ENCODE measurements around the gene NRAS.

Gene NRAS

DNA sequence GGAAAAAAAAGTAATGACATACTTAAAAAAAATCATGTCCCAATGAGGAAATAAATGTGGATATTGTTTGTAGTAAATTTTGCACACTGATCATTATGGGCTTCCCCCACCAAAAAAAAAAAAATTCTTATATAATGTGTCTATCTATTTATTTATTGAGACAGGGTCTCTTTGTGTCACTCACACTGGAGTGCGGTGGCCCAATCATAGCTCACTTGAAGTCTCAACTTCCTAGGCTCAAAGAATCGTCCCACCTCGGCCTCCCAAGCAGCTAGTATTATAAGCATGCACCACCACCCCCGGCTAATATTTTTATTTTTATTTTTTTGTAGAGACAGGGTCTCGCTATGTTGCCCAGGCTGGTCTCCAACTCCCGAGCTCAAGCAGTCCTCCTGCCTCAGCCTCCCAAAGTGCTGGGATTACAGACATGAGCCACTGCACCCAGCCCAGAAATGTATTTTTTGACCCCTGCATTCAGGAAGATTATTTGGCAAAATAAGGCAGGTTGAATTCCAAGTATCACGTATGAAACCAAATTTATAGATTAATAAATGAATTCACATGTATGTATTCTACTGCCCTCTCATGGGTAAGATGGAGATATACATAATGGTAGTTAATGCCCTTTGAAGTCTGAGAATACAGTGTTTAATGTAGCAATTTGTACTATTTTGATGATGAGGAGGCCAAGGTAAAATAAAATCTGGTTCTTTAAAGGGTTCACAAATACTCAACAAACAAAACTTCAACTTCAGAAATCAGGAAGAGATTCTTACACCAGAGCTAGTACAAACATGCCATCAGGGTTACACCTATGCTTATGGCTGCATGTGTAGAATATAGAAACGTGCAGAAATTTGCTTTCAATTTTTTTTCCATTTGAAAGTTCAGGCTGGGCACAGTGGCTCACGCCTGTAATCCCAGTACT lies 45.3 kb downstream of the NRAS start:
- H4K8ac ChIP-seq (ENCODE audit: low read depth, low read length): no peak overlapping the region
- H2BK5ac ChIP-seq (ENCODE audit: low read length): no peak overlapping the region
- no peak overlapping the region for H3K56ac ChIP-seq (ENCODE audit: low read length)
- no CpG with 5 or more reads among the region's 9 CpGs for WGBS (ENCODE audit: extremely low coverage, insufficient coverage, low lambda C conversion rate)
- no peak overlapping the region for H4K5ac ChIP-seq (ENCODE audit: low read length)
- no peak overlapping the region for H3K27ac ChIP-seq (ENCODE audit: low read depth, low read length)
- H3K27me3 ChIP-seq (ENCODE audit: insufficient read depth, low read length, poor library complexity): no peaks in the 10 kb centered on the region
- no peak overlapping the region for H3K4me3 ChIP-seq (ENCODE audit: low read length)
- H3K36me3 ChIP-seq (ENCODE audit: control insufficient read depth, insufficient read depth, low read length): no peaks in the 10 kb centered on the region
- no peak overlapping the region for H3K4me2 ChIP-seq (ENCODE audit: low read length)
- H3K79me2 ChIP-seq (ENCODE audit: control insufficient read depth, insufficient read depth, low read length): no peaks in the 10 kb centered on the region
- no peak overlapping the region for H3K4ac ChIP-seq (ENCODE audit: low read depth, low read length)
- H3K79me1 ChIP-seq (ENCODE audit: low read length): no peaks in the 10 kb centered on the region
- no peak overlapping the region for H3K18ac ChIP-seq (ENCODE audit: low read length)
- no peak overlapping the region for H3K23ac ChIP-seq (ENCODE audit: low read length)
- H3K4me1 ChIP-seq (ENCODE audit: control insufficient read depth, low read depth, low read length): no peaks in the 10 kb centered on the region
- no peak overlapping the region for H3K9ac ChIP-seq (ENCODE audit: low read length)
- DNase-seq: no peak
- H2BK120ac ChIP-seq (ENCODE audit: low read depth, low read length): no peak overlapping the region
- no peak overlapping the region for H2AK5ac ChIP-seq (ENCODE audit: low read length)
- no peak overlapping the region for H2BK15ac ChIP-seq (replicated peaks; ENCODE audit: low read depth)

DNA sequence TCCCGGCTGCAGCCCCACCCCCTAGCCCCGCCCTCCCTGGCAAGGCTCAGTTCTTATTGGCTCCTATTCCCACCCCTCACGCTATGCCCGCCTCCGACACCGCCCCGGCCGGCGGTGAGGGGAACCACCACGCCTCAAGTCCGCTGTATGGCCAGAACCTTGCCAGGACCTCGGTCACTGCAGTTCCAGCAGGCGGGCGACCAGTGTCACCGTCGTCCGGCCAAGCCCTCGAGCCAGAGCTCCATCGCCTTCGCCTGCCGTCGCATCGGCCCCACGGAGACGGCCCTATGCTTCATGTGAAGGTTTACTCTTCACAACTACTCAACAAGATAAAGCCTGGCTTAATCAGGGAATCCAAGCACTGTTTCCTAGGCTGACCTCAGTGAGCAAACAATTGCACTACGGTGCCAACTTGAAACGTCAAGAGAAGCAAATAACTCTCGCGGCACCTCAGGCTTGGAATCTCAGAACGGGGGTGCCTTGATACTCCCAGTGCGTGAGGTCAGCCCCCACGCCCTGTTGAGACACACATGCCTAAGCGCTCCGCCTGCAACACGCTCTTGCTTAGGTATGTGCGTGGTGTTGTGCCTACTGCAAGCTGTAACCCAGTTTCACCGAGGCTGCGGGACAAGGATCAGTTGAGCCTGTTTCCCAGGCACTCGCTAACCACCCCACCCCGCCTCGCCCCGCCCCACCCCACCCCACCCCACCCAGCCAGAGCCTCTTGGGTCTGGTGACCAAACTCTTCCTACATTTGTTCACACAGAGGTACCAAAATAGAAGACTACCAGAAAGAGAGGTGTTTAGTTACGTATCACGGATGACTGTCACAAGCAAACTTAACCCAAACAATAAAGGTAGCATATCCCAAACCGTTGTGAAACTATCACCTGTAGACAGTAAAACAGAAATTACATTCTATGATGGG lies 46.2 kb downstream of the NRAS start:
- Histone ChIP-seq H2BK120ac (ENCODE audit: low read depth, low read length) (no peak overlapping the region), H2BK5ac (ENCODE audit: low read length) (no peak overlapping the region), H4K8ac (ENCODE audit: low read depth, low read length) (no peak overlapping the region), H3K79me2 (ENCODE audit: control insufficient read depth, insufficient read depth, low read length) (no peaks in the 10 kb centered on the region), H2BK15ac (replicated peaks; ENCODE audit: low read depth) (no peak overlapping the region), H3K9ac (ENCODE audit: low read length) (peak overlapping the region; percentile 83), H3K4me2 (ENCODE audit: low read length) (peak overlapping the region; percentile 99), H4K5ac (ENCODE audit: low read length) (no peak overlapping the region), H3K4me1 (ENCODE audit: control insufficient read depth, low read depth, low read length) (no peaks in the 10 kb centered on the region), H3K4me3 (ENCODE audit: low read length) (peak overlapping the region; percentile 63), H3K4ac (ENCODE audit: low read depth, low read length) (no peak overlapping the region), H3K56ac (ENCODE audit: low read length) (peak overlapping the region; percentile 90), H3K27ac (ENCODE audit: low read depth, low read length) (no peak overlapping the region), H3K23ac (ENCODE audit: low read length) (no peak overlapping the region), H3K27me3 (ENCODE audit: insufficient read depth, low read length, poor library complexity) (no peaks in the 10 kb centered on the region), H3K79me1 (ENCODE audit: low read length) (no peaks in the 10 kb centered on the region), H2AK5ac (ENCODE audit: low read length) (no peak overlapping the region), H3K18ac (ENCODE audit: low read length) (no peak overlapping the region), H3K36me3 (ENCODE audit: control insufficient read depth, insufficient read depth, low read length) (no peaks in the 10 kb centered on the region)
- DNase-seq: peak; percentile 96
- whole genome bisulfite sequencing (ENCODE audit: extremely low coverage, insufficient coverage, low lambda C conversion rate): no CpG with 5 or more reads among the region's 45 CpGs

DNA sequence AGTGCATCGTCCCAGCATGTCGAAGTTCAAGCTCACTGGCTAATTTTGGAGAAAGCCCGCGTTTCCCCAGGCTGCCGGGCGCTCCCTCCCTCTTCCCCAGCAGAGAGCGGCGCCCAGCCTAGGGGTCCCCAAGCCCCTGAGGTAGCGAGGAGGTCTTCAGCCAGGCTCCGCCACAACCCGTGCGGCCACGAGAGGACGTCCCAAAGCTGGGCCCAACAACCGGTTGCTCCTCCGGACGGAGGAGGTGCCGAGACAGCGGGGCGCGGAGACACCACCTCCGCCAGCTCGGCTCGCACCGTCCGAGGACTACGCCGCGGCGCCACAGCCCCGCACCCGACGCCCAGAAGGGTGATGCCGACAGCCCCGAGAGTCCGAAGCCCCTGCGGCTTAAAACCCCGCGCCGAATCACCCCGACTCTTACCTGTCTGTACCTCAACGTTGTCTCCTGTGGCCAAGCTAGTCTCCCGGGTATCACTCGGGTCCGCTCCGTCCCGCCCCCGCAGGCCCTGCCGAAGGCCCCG lies 46.9 kb downstream of the NRAS start, which contains the start of gene DENND2C:
DENND2C (minus strand) TSS at position 488 of the 521 bp plus-strand sequence. CDS start 44,065 bp downstream, outside the sequence.
- Histone ChIP-seq H4K5ac (ENCODE audit: low read length) (no peak within 1 kb of the TSS), H3K27ac (ENCODE audit: low read depth, low read length) (no peak within 1 kb of the TSS), H2AK5ac (ENCODE audit: low read length) (no peak within 1 kb of the TSS), H3K79me1 (ENCODE audit: low read length) (no peaks in the 10 kb centered on the region), H3K27me3 (ENCODE audit: insufficient read depth, low read length, poor library complexity) (no peaks in the 10 kb centered on the region), H4K8ac (ENCODE audit: low read depth, low read length) (no peak within 1 kb of the TSS), H3K79me2 (ENCODE audit: control insufficient read depth, insufficient read depth, low read length) (no peaks in the 10 kb centered on the region), H3K9ac (ENCODE audit: low read length) (peak within 1 kb of the TSS; percentile 84), H3K4me3 (ENCODE audit: low read length) (peak within 1 kb of the TSS; percentile 69), H2BK120ac (ENCODE audit: low read depth, low read length) (no peak within 1 kb of the TSS), H3K23ac (ENCODE audit: low read length) (peak within 1 kb of the TSS; percentile 81), H3K4me1 (ENCODE audit: control insufficient read depth, low read depth, low read length) (no peaks in the 10 kb centered on the region), H2BK5ac (ENCODE audit: low read length) (no peak within 1 kb of the TSS), H3K4ac (ENCODE audit: low read depth, low read length) (no peak within 1 kb of the TSS), H3K4me2 (ENCODE audit: low read length) (peak within 1 kb of the TSS; percentile 99), H3K36me3 (ENCODE audit: control insufficient read depth, insufficient read depth, low read length) (no peaks in the 10 kb centered on the region), H3K18ac (ENCODE audit: low read length) (no peak within 1 kb of the TSS), H3K56ac (ENCODE audit: low read length) (peak within 1 kb of the TSS; percentile 90), H2BK15ac (replicated peaks; ENCODE audit: low read depth) (no peak within 1 kb of the TSS)
- WGBS (ENCODE audit: extremely low coverage, insufficient coverage, low lambda C conversion rate): no CpG with 5 or more reads among the region's 50 CpGs
- DNase-seq: peak; percentile 82

DNA sequence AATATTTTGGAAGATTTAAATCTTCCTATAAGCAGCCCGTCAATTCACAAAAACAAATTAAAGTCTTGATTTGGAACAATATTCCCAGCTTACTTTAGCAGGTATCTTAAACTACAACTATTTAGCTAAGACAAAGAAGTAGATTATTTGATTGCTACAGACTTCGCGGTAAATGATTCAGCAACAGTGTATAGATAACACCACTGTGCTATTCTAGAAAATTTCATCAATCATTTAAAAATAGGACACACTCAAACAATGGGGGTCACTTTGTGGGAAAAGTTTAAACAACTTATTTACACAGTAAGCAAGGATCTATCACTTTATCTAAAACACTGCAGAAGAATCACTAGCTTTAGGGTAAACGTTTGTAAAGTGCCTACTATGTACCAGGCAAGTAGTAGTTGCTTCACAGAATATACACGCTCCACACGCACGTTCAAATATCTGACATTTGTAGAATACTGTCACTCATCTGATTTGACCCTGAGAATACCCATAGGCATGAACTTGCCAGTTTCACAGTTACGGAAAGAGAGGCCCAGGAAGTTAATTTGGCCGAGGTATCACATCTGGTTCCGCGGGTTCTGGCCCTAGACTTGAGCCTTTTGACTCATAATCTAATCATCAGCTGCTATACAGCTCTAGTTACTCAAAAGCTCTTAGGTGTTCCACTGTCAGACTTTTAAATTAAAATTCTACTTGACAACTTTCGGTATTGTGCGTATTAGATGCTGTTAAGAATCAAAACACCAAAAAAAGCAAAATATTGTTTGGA lies 47.6 kb downstream of the NRAS start:
- Histone ChIP-seq H3K9ac (ENCODE audit: low read length) (peak overlapping the region; percentile 84), H2BK5ac (ENCODE audit: low read length) (no peak overlapping the region), H3K36me3 (ENCODE audit: control insufficient read depth, insufficient read depth, low read length) (no peaks in the 10 kb centered on the region), H3K23ac (ENCODE audit: low read length) (no peak overlapping the region), H3K27ac (ENCODE audit: low read depth, low read length) (no peak overlapping the region), H3K27me3 (ENCODE audit: insufficient read depth, low read length, poor library complexity) (no peaks in the 10 kb centered on the region), H3K4me3 (ENCODE audit: low read length) (peak overlapping the region; percentile 69), H4K5ac (ENCODE audit: low read length) (no peak overlapping the region), H4K8ac (ENCODE audit: low read depth, low read length) (no peak overlapping the region), H3K79me2 (ENCODE audit: control insufficient read depth, insufficient read depth, low read length) (no peaks in the 10 kb centered on the region), H3K79me1 (ENCODE audit: low read length) (no peaks in the 10 kb centered on the region), H2AK5ac (ENCODE audit: low read length) (no peak overlapping the region), H3K56ac (ENCODE audit: low read length) (peak overlapping the region; percentile 90), H3K18ac (ENCODE audit: low read length) (no peak overlapping the region), H3K4me2 (ENCODE audit: low read length) (peak overlapping the region; percentile 40), H3K4me1 (ENCODE audit: control insufficient read depth, low read depth, low read length) (no peaks in the 10 kb centered on the region), H3K4ac (ENCODE audit: low read depth, low read length) (no peak overlapping the region), H2BK15ac (replicated peaks; ENCODE audit: low read depth) (no peak overlapping the region), H2BK120ac (ENCODE audit: low read depth, low read length) (no peak overlapping the region)
- no CpG with 5 or more reads among the region's 13 CpGs for WGBS (ENCODE audit: extremely low coverage, insufficient coverage, low lambda C conversion rate)
- DNase-seq: peak; percentile 37

DNA sequence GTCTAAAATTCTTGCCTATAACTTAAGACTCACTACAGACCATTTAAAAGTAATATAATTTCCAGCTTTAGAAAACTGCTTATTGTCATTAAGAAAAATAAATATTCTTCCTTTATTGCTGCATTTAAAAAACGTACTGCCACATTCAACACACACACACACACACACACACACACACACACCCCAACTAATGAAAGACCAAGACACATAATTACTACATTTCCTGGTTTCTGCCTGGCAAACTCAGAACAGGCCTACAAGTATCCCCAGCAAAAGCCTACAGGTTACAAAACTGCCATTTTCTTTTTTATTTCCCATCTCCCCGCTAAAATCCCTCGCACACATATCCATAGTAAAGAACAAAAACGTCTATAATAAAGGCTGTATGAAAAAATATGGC lies 48.2 kb downstream of the NRAS start:
- no peak overlapping the region for H2BK5ac ChIP-seq (ENCODE audit: low read length)
- no peak overlapping the region for H3K4ac ChIP-seq (ENCODE audit: low read depth, low read length)
- 100% methylated on average over 3 of the region's 4 CpGs for WGBS (ENCODE audit: extremely low coverage, insufficient coverage, low lambda C conversion rate)
- H2BK120ac ChIP-seq (ENCODE audit: low read depth, low read length): no peak overlapping the region
- H4K5ac ChIP-seq (ENCODE audit: low read length): no peak overlapping the region
- H3K4me2 ChIP-seq (ENCODE audit: low read length): no peak overlapping the region
- H3K56ac ChIP-seq (ENCODE audit: low read length): no peak overlapping the region
- DNase-seq: no peak
- no peaks in the 10 kb centered on the region for H3K79me2 ChIP-seq (ENCODE audit: control insufficient read depth, insufficient read depth, low read length)
- H2AK5ac ChIP-seq (ENCODE audit: low read length): no peak overlapping the region
- no peaks in the 10 kb centered on the region for H3K36me3 ChIP-seq (ENCODE audit: control insufficient read depth, insufficient read depth, low read length)
- H4K8ac ChIP-seq (ENCODE audit: low read depth, low read length): peak overlapping the region; percentile 30
- H2BK15ac ChIP-seq (replicated peaks; ENCODE audit: low read depth): no peak overlapping the region
- H3K4me3 ChIP-seq (ENCODE audit: low read length): no peak overlapping the region
- no peaks in the 10 kb centered on the region for H3K79me1 ChIP-seq (ENCODE audit: low read length)
- no peak overlapping the region for H3K9ac ChIP-seq (ENCODE audit: low read length)
- no peak overlapping the region for H3K18ac ChIP-seq (ENCODE audit: low read length)
- no peak overlapping the region for H3K23ac ChIP-seq (ENCODE audit: low read length)
- H3K27ac ChIP-seq (ENCODE audit: low read depth, low read length): no peak overlapping the region
- no peaks in the 10 kb centered on the region for H3K4me1 ChIP-seq (ENCODE audit: control insufficient read depth, low read depth, low read length)
- no peaks in the 10 kb centered on the region for H3K27me3 ChIP-seq (ENCODE audit: insufficient read depth, low read length, poor library complexity)

All from mesendoderm (in vitro differentiated cells).